HG03095 (cell line): ENCODE data around the gene CXorf66.
"Not testable (repeated sequence)": the region's sequence is repeated elsewhere in the genome, so short reads cannot be mapped to it uniquely, and the experiment has no call there.

Source experiments
- ATAC-seq: cut with Tn5 transposase; IDR thresholded peaks from one replicate; pipeline ENCODE4 v1.9.1; 2021; ENCODE audit warnings: moderate library complexity; ENCODE audit not compliant: unreplicated experiment

CXorf66 gene

DNA sequence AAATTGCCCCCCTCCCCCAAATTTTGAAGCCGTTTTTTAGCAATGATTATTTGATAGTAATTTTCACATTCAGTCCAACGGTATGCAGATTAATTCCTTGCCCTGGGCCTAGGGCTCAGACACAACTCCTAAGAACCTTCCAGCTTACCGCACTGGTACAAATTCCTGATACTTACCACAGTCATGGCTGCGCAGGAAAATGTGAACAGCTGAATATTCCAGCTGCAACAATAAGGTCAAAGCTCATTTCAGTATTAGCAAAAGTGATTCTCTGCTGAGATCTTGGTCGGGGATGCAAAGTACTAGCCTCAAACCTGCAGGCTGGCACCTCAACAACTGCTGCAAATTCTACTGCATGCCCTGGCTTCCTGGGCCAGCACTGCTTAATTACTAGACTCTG, 35.4 kb downstream of the CXorf66 start:
- ATAC-seq, result no peak

DNA sequence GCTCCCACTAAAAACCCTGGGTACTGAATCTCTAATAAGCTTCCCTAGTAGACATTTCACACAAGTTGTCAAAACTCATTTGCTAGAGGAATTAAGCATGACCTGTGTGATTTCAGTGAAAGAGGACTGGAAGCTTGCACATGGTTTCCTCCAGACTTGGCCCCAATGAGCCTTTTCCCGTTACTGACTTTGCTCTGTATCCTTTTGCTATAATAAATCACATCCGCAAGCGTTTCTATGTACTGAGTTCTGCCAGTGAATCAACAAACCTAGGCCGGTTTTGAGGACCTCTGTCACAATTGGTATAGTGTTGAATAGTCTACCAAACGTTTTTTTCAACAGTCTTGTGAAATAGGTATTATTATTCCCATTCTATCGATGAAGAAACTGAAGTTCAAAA, 40.6 kb downstream of the CXorf66 start:
- no peak for ATAC-seq

GRCh38 chrX:139924069-139924695, 41.1 kb downstream of the CXorf66 start:
- no peak for ATAC-seq

- ATAC-seq, result not testable (repeated sequence)
These were observed 44.2 kb downstream of the CXorf66 start for GRCh38 chrX:139921142-139921541.

- no peak for ATAC-seq
These were observed 45.0 kb downstream of the CXorf66 start for GRCh38 chrX:139920316-139920715.

DNA sequence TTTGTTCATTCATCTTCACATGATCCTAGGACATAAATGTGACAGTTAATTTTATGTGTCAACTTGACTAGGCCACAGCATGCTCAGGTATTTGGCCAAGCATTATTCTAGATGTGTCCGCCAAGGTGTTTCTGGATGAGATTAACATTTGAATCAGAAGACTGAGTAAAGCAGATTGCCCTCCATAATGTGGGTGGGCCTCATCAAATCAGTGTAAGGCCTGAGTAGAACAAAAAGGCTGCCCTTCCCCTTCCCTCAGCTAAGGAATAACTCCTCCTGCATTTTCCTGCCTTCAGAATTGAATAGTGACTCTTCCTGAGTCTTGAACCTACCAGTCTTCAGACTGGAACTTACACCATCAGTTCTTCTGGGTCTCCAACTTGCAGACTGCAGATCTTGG, 50.9 kb downstream of the CXorf66 start:
- no peak for ATAC-seq

DNA sequence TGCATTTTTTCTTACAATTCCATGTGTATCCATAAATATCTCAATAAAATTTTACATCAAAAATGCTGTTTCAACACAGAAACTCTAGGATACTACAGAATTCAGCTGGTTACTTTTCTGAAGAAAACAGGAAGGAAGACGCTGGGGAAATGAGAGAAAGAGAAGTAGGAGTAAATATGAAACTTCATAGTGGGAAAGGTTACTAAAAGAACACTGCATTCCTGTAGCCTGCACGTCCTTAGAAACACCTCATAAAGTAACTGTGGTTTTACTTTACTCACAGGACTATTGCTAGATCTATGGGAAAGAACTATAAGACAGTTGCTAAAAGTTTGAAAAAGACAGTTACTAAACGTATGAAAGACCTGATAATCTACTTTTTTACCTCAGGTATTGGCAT, 55.6 kb downstream of the CXorf66 start:
- peak; percentile 68 for ATAC-seq

DNA sequence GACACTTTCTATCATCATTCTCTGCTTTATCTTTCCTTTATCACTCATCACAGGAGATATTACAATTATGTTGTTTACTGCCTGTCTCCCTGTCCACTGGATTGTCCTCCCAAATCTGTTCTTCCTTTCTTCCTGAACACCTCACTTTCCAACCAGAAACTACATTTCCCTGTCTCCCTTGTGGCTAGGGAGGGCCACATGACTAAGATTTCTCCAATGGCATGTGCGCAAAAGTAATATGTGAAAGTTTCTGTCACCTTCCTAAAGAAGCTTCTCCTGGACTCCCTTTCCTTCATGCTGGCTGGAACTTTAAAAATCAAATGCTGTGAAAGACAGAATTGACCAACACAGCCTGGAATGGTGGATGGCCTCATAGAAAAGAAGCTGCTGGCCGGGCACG, 58.2 kb downstream of the CXorf66 start:
- no peak for ATAC-seq

GRCh38 chrX:139905743-139906142, 59.6 kb downstream of the CXorf66 start:
- ATAC-seq, result no peak
